Mammary epithelial cell (primary cell): ENCODE data around the gene INPP4B.

ENCODE experiments used
- EZH2 ChIP-seq: IDR thresholded peaks from 2 replicates; pipeline ENCODE4 v1.6.1; 2012; ENCODE audit warnings: low read length, inconsistent platforms, borderline replicate concordance
- TF ChIP-seq, protein P1 (sequence below), 2 donors: IDR thresholded peaks in 1 of 2; conservative IDR thresholded peaks in 1 of 2; 2 replicates each; pipeline ENCODE4 v1.5.1; 2011 to 2012; ENCODE audit warnings: inconsistent platforms in 2 of 2, low read length in 2 of 2, mild to moderate bottlenecking in 2 of 2, control low read depth in 1 of 2, low read depth in 1 of 2; ENCODE audit not compliant: insufficient read depth in 1 of 2; ENCODE audit errors: extremely low read depth in 1 of 2

DNA sequence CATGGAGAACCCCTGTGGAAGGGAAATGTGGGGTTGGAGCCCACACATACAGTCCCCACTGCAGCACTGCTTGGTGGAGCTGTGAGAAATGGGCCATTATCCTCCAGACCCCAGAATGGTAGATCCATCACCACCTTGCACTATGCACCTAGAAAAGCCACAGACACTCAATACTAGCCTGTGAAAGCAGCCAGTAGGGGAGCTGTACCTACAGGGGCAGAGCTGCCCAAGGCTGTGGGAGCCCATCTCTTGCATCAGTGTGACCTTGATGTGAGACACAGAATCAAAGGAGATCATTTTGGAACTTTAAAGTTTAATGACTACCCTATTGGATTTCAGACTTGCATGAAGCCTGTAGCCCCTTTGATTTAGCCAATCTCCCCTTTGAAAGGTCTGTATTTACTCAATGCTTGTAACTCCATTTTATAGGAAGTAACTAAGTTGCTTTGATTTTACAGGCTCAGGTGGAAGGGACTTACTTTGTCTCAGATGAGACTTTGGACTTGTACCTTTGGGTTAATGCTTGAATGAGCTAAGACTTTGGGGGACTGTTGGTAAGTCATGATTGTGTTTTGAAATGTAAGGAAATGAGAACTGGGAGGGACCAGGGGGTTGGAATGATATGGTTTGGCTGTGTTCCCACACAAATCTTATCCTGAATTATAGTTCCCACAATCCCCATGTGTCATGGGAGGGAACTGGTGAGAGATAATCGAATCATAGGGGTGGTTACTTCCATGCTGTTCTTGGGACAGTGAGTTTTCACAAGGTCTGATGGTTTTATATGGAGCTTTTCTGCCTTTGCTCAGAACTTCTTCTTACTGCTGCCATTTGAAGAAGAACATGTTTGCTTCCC, 352.6 kb downstream of the INPP4B start:
- TF ChIP-seq, protein P1, sequence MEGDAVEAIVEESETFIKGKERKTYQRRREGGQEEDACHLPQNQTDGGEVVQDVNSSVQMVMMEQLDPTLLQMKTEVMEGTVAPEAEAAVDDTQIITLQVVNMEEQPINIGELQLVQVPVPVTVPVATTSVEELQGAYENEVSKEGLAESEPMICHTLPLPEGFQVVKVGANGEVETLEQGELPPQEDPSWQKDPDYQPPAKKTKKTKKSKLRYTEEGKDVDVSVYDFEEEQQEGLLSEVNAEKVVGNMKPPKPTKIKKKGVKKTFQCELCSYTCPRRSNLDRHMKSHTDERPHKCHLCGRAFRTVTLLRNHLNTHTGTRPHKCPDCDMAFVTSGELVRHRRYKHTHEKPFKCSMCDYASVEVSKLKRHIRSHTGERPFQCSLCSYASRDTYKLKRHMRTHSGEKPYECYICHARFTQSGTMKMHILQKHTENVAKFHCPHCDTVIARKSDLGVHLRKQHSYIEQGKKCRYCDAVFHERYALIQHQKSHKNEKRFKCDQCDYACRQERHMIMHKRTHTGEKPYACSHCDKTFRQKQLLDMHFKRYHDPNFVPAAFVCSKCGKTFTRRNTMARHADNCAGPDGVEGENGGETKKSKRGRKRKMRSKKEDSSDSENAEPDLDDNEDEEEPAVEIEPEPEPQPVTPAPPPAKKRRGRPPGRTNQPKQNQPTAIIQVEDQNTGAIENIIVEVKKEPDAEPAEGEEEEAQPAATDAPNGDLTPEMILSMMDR (conservative IDR thresholded peaks at IDR 0.05 in 1 of 2, IDR thresholded peaks at IDR 0.05 in 1 of 2; ENCODE audit: extremely low read depth in 1 of 2, insufficient read depth in 1 of 2, low read depth in 1 of 2, low read length in 2 of 2): no peak
- no peak for TF ChIP-seq EZH2
